Esophagus squamous epithelium (tissue), 4 donors: Measurements from ENCODE around the gene CBFA2T2.

ENCODE experiments used
- POLR2A ChIP-seq, 4 donors: fragments of 450-650 bp; IDR thresholded peaks; one replicate each; pipeline ENCODE4 v1.6.1; 2017; ENCODE audit warnings: antibody characterized with exemption in 4 of 4, mild to moderate bottlenecking in 4 of 4, moderate library complexity in 3 of 4
- TF ChIP-seq, protein P1 (sequence below), 6 experiments: fragments of 450-650 bp in 4 of 6; fragments of 200-600 bp in 2 of 6; sonication (generic) in 2 of 6; IDR thresholded peaks; one replicate each; pipeline ENCODE4 v1.5.1; 2016 to 2019; ENCODE audit warnings: antibody characterized with exemption in 6 of 6, mild to moderate bottlenecking in 4 of 6, moderate library complexity in 4 of 6

DNA sequence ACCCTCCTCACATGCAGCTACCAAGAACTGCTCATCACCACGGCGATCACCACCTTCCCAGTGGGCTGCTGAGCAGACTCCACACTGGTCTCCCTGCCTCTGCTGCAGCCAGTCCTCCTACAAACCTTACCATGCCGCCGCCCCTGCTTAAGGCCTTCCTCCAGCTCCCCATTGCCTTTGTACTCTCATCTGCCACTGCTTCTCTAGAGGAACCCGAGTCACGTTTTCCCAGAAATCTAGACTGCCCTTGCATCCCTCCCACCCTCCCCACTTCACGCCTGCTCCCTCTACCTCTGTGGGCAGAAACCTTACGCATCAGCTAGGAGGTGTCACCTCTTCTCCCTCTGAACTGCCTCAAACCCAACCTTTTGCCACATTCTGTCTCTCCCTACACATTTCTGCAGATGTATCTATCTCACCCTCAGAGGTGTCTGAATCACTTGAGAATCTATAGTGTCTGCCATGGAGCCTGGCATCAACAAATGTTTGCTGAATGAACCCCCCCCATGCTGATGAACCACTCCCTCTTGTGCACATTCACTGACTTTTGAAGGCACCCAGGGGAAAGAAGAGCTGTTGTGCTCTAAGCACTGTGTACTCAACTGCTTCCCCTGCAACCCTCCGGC, 191.9 kb downstream of the CBFA2T2 start:
- TF ChIP-seq, protein P1, sequence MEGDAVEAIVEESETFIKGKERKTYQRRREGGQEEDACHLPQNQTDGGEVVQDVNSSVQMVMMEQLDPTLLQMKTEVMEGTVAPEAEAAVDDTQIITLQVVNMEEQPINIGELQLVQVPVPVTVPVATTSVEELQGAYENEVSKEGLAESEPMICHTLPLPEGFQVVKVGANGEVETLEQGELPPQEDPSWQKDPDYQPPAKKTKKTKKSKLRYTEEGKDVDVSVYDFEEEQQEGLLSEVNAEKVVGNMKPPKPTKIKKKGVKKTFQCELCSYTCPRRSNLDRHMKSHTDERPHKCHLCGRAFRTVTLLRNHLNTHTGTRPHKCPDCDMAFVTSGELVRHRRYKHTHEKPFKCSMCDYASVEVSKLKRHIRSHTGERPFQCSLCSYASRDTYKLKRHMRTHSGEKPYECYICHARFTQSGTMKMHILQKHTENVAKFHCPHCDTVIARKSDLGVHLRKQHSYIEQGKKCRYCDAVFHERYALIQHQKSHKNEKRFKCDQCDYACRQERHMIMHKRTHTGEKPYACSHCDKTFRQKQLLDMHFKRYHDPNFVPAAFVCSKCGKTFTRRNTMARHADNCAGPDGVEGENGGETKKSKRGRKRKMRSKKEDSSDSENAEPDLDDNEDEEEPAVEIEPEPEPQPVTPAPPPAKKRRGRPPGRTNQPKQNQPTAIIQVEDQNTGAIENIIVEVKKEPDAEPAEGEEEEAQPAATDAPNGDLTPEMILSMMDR (IDR thresholded peaks at IDR 0.05): no peak
- TF ChIP-seq POLR2A (IDR thresholded peaks at IDR 0.05): no peak
